KMS-11 (cell line): ENCODE measurements around the gene MPHOSPH10.
"Not testable (repeated sequence)": the region's sequence is repeated elsewhere in the genome, so short reads cannot be mapped to it uniquely, and the experiment has no call there.

Source experiments
- H2AFZ ChIP-seq: fragments of 200-600 bp; sonication (generic); 2 replicates; pipeline ENCODE4 v1.6.1; 2016; ENCODE audit warnings: antibody characterized with exemption, mixed run types, low read depth
- H3K27ac ChIP-seq: fragments of 200-600 bp; sonication (generic); 2 replicates; pipeline ENCODE4 v1.6.1; 2016; ENCODE audit warnings: mild to moderate bottlenecking, mixed run types
- H3K27me3 ChIP-seq: fragments of 200-600 bp; sonication (generic); 2 replicates; pipeline ENCODE4 v1.6.1; 2017; ENCODE audit warnings: mild to moderate bottlenecking, low read depth, mixed run types, moderate library complexity; ENCODE audit not compliant: insufficient read depth
- H3K36me3 ChIP-seq: fragments of 200-600 bp; sonication (generic); 2 replicates; pipeline ENCODE4 v1.6.1; 2017; ENCODE audit warnings: mild to moderate bottlenecking, mixed run types; ENCODE audit not compliant: insufficient read depth
- H3K4me1 ChIP-seq: fragments of 200-600 bp; sonication (generic); 2 replicates; pipeline ENCODE4 v1.6.1; 2016; ENCODE audit warnings: mild to moderate bottlenecking, low read depth, mixed run types; ENCODE audit not compliant: poor library complexity, severe bottlenecking
- H3K4me2 ChIP-seq: fragments of 200-600 bp; sonication (generic); 2 replicates; pipeline ENCODE4 v1.7.0; 2016; ENCODE audit warnings: mild to moderate bottlenecking, mixed run types
- H3K4me3 ChIP-seq: fragments of 200-600 bp; sonication (generic); IDR thresholded peaks from 2 replicates; pipeline ENCODE4 v1.6.1; 2017; ENCODE audit warnings: low read depth, low read length, mixed read lengths; ENCODE audit not compliant: insufficient read depth
- H3K79me2 ChIP-seq: fragments of 200-600 bp; sonication (generic); 2 replicates; pipeline ENCODE4 v1.6.1; 2016; ENCODE audit warnings: low read depth, mixed run types; ENCODE audit not compliant: insufficient read depth
- H3K9ac ChIP-seq: fragments of 200-600 bp; sonication (generic); 2 replicates; pipeline ENCODE4 v1.6.1; 2016; ENCODE audit warnings: mild to moderate bottlenecking, mixed run types
- H4K20me1 ChIP-seq: fragments of 200-600 bp; sonication (generic); 2 replicates; pipeline ENCODE4 v1.6.1; 2016; ENCODE audit warnings: mild to moderate bottlenecking, mixed run types; ENCODE audit not compliant: insufficient read depth
- CTCF ChIP-seq: fragments of 200-600 bp; sonication (generic); conservative IDR thresholded peaks from 2 replicates; pipeline ENCODE4 v1.6.1; 2017; ENCODE audit warnings: low read depth, mild to moderate bottlenecking, antibody characterized with exemption, low read length, moderate library complexity, mixed read lengths

The MPHOSPH10 gene

GRCh38 chr2:71103809-71104208 is 26.6 kb upstream of the MPHOSPH10 start:
- TF ChIP-seq CTCF: no peak
- Histone ChIP-seq H4K20me1 (no peaks in the 10 kb centered on the region), H3K4me2 (no peak overlapping the region), H2AFZ (no peak overlapping the region), H3K27ac (no peak overlapping the region), H3K9ac (no peak overlapping the region), H3K36me3 (no peaks in the 10 kb centered on the region), H3K79me2 (no peaks in the 10 kb centered on the region), H3K4me1 (peaks cover 22% of the 10 kb centered on the region), H3K27me3 (no peaks in the 10 kb centered on the region), H3K4me3 (no peak overlapping the region)

- H3K4me2 ChIP-seq, H3K4me3 ChIP-seq, H3K27ac ChIP-seq, H3K79me2 ChIP-seq, H2AFZ ChIP-seq, H3K27me3 ChIP-seq, H4K20me1 ChIP-seq, H3K9ac ChIP-seq, H3K36me3 ChIP-seq: not testable (repeated sequence)
- H3K4me1 ChIP-seq: peaks cover 11% of the 10 kb centered on the region
Measured at GRCh38 chr2:71106463-71106862, 24.0 kb upstream of the MPHOSPH10 start.

- Histone ChIP-seq H3K79me2 (no peaks in the 10 kb centered on the region), H3K4me2 (no peak overlapping the region), H4K20me1 (no peaks in the 10 kb centered on the region), H3K36me3 (no peaks in the 10 kb centered on the region), H3K27me3 (no peaks in the 10 kb centered on the region), H3K27ac (no peak overlapping the region), H3K9ac (no peak overlapping the region), H2AFZ (no peak overlapping the region), H3K4me3 (no peak overlapping the region), H3K4me1 (no peaks in the 10 kb centered on the region)
- no peak for TF ChIP-seq CTCF
Measured at GRCh38 chr2:71108091-71108490, 22.3 kb upstream of the MPHOSPH10 start.

GRCh38 chr2:71113843-71114242 is 16.6 kb upstream of the MPHOSPH10 start:
- no peak for TF ChIP-seq CTCF
- H3K79me2 ChIP-seq: no peaks in the 10 kb centered on the region
- no peaks in the 10 kb centered on the region for H4K20me1 ChIP-seq
- no peak overlapping the region for H2AFZ ChIP-seq
- no peak overlapping the region for H3K9ac ChIP-seq
- H3K4me3 ChIP-seq: no peak overlapping the region
- no peak overlapping the region for H3K4me2 ChIP-seq
- H3K36me3 ChIP-seq: no peaks in the 10 kb centered on the region
- no peak overlapping the region for H3K27ac ChIP-seq
- H3K27me3 ChIP-seq: no peaks in the 10 kb centered on the region
- H3K4me1 ChIP-seq: no peaks in the 10 kb centered on the region

GRCh38 chr2:71117063-71117462 is 13.4 kb upstream of the MPHOSPH10 start:
- no peaks in the 10 kb centered on the region for H3K36me3 ChIP-seq
- H3K27ac ChIP-seq: no peak overlapping the region
- no peaks in the 10 kb centered on the region for H3K27me3 ChIP-seq
- H3K4me3 ChIP-seq: no peak overlapping the region
- H3K79me2 ChIP-seq: no peaks in the 10 kb centered on the region
- H2AFZ ChIP-seq: no peak overlapping the region
- no peak overlapping the region for H3K9ac ChIP-seq
- no peaks in the 10 kb centered on the region for H4K20me1 ChIP-seq
- H3K4me1 ChIP-seq: no peaks in the 10 kb centered on the region
- TF ChIP-seq CTCF: no peak
- no peak overlapping the region for H3K4me2 ChIP-seq
